Thoracic aorta (tissue), 2 donors: ENCODE data around the gene MTARC1. TPM values are rescaled to one million over a fixed set of nuclear protein-coding genes. Genes with fewer than 3 reads are reported as not detected.
A peak's percentile ranks its signal among the peaks of the same experiment; 100 is the strongest.

Experiments
- ATAC-seq: fragments of 150-250 bp; one replicate; pipeline ENCODE4 v1.8.0; 2017; ENCODE audit warnings: low read depth; ENCODE audit not compliant: insufficient number of reproducible peaks, low FRiP score
- DNase-seq: peaks from one replicate; pipeline ENCODE4 v3.0.0-alpha.2; 2020; ENCODE audit warnings: low spot score
- H3K27ac ChIP-seq, 2 donors: fragments of 200-600 bp; sonication (generic); 1 replicate in 1 of 2; 2 replicates in 1 of 2; pipeline ENCODE4 v1.5.1; 2016; ENCODE audit warnings: mild to moderate bottlenecking in 2 of 2, moderate library complexity in 2 of 2
- H3K27me3 ChIP-seq: fragments of 200-600 bp; sonication (generic); replicated peaks from 2 replicates; pipeline ENCODE4 v1.6.0; 2016; ENCODE audit warnings: mild to moderate bottlenecking; ENCODE audit not compliant: insufficient read depth
- H3K36me3 ChIP-seq: fragments of 200-600 bp; sonication (generic); one replicate; pipeline ENCODE4 v1.5.1; 2016
- H3K4me1 ChIP-seq, 2 donors: fragments of 200-600 bp; sonication (generic); 1 replicate in 1 of 2; 2 replicates in 1 of 2; pipeline versions ENCODE4 v1.5.1 to v1.6.0; 2016; ENCODE audit warnings: low read depth in 2 of 2, mild to moderate bottlenecking in 1 of 2; ENCODE audit not compliant: control insufficient read depth in 1 of 2
- H3K4me3 ChIP-seq: fragments of 200-600 bp; sonication (generic); 2 replicates; pipeline ENCODE4 v1.5.1; 2016; ENCODE audit warnings: mild to moderate bottlenecking
- H3K9me3 ChIP-seq: fragments of 200-600 bp; sonication (generic); 2 replicates; pipeline ENCODE4 v1.5.1; 2016
- total RNA-seq, 2 donors: library from RNA; depleted of rRNA; stranded (reverse); fragments of >200 nt; gene quantifications; one replicate each; pipeline versions ENCODE4 v1.1.0 to v1.2.3, GENCODE V29; 2016
- TF ChIP-seq, protein P1 (sequence below): fragments of 200-600 bp; sonication (generic); IDR thresholded peaks from one replicate; pipeline ENCODE4 v1.5.1; 2019; ENCODE audit warnings: antibody characterized with exemption

MTARC1 gene
- 1 to 10 TPM; 3.6 to 3.7 TPM for total RNA-seq

DNA sequence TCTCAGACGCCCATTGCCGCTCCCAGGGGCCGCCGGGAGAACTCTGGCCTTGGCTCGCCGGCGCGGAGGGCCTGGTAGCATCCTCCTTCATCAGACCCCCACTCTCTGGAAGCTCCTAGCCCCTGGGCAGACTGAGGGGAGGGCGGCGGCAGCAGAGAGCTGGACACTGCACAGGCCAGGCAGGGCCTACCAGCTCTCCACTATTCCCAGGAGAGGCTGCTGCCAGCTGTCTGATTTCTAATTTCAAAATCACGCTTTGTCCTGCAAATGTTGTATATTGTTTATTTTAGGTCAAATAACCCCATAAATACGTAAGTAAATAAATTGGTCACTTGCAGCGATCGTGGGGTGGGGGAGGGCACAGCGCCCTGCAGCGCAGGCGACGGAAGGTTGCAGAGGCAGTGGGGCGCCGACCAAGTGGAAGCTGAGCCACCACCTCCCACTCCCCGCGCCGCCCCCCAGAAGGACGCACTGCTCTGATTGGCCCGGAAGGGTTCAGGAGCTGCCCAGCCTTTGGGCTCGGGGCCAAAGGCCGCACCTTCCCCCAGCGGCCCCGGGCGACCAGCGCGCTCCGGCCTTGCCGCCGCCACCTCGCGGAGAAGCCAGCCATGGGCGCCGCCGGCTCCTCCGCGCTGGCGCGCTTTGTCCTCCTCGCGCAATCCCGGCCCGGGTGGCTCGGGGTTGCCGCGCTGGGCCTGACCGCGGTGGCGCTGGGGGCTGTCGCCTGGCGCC lies at the start of gene MTARC1:
MTARC1 (plus strand) TSS at position 577 of the 732 bp plus-strand sequence; CDS start at position 609, 32 bp downstream.
- Histone ChIP-seq H3K4me1 (peaks cover 5 to 40% of the 10 kb centered on the region in 2 donors), H3K9me3 (no peaks in the 10 kb centered on the region), H3K27ac (peak within 1 kb of the TSS; percentile 67 to 68), H3K4me3 (peak within 1 kb of the TSS; percentile 84), H3K36me3 (peaks cover 3% of the 10 kb centered on the region), H3K27me3 (no peaks in the 10 kb centered on the region)
- DNase-seq = no peak
- peak; percentile 75 for ATAC-seq
- TF ChIP-seq, protein P1, sequence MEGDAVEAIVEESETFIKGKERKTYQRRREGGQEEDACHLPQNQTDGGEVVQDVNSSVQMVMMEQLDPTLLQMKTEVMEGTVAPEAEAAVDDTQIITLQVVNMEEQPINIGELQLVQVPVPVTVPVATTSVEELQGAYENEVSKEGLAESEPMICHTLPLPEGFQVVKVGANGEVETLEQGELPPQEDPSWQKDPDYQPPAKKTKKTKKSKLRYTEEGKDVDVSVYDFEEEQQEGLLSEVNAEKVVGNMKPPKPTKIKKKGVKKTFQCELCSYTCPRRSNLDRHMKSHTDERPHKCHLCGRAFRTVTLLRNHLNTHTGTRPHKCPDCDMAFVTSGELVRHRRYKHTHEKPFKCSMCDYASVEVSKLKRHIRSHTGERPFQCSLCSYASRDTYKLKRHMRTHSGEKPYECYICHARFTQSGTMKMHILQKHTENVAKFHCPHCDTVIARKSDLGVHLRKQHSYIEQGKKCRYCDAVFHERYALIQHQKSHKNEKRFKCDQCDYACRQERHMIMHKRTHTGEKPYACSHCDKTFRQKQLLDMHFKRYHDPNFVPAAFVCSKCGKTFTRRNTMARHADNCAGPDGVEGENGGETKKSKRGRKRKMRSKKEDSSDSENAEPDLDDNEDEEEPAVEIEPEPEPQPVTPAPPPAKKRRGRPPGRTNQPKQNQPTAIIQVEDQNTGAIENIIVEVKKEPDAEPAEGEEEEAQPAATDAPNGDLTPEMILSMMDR = peak; percentile 31

- Histone ChIP-seq H3K36me3 (no peaks in the 10 kb centered on the region), H3K4me3 (no peak overlapping the region), H3K27ac (no peak overlapping the region), H3K4me1 (no peaks in the 10 kb centered on the region), H3K27me3 (no peaks in the 10 kb centered on the region), H3K9me3 (no peaks in the 10 kb centered on the region)
- DNase-seq (no peak), ATAC-seq (no peak)
- TF ChIP-seq, protein P1 = no peak
These were observed 45.4 kb upstream of the MTARC1 start for GRCh38 chr1:220741349-220741748.

DNA sequence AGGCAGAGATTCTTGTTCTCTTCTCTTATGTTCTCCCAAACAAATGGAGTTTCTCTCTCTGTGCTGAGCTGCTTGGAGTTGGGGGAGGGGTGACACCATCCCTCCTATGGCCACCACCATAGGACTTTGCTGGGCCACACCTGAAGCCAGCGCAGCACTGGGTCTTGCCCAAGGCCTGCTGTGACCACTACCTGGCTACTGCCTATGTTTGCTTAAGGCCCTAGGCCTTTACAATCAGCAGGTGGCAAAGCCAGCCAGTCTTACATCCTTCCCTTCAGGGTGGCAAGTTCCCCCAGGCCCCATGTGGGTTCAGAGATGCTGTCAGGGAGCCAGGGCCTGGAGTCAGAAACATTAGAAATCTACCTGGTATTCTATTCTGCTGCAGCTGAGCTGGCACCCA lies 44.9 kb upstream of the MTARC1 start:
- Histone ChIP-seq H3K36me3 (no peaks in the 10 kb centered on the region), H3K4me3 (no peak overlapping the region), H3K27me3 (no peaks in the 10 kb centered on the region), H3K4me1 (peaks cover 0 to 2% of the 10 kb centered on the region in 2 donors), H3K9me3 (no peaks in the 10 kb centered on the region), H3K27ac (no peak overlapping the region)
- ATAC-seq (no peak), DNase-seq (no peak)
- TF ChIP-seq, protein P1 = no peak

- no peak for DNase-seq
- TF ChIP-seq, protein P1 = no peak
These were observed 44.2 kb upstream of the MTARC1 start for GRCh38 chr1:220742520-220742919.

DNA sequence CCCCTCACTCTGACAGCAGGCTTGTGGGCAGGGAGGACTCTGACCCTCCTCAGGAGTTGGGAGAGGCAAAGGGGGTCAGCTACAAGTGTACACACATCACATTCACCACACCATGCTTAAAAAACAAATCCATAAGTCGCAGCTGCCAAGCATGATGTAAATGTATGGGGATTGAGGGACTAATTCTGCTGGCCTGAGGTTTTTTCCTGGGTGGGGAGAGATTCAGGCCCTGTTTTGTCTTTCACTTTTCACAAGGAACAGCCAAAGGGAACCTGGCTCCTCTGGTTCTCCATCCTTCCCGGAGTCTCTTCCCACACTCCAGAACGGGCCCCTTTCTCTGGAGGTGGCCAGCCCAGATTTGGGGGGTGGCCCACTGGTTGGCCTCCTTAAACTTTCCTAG lies 39.9 kb upstream of the MTARC1 start:
- TF ChIP-seq, protein P1 = no peak
- no peaks in the 10 kb centered on the region for H3K27me3 ChIP-seq
- H3K4me1 ChIP-seq = peaks cover 11 to 42% of the 10 kb centered on the region in 2 donors
- H3K4me3 ChIP-seq = no peak overlapping the region
- H3K36me3 ChIP-seq = no peaks in the 10 kb centered on the region
- H3K9me3 ChIP-seq = no peaks in the 10 kb centered on the region
- no peak overlapping the region for H3K27ac ChIP-seq
- no peak for ATAC-seq
- DNase-seq = no peak

More at GRCh38 chr1:220742520-220742919, 44.2 kb upstream of the MTARC1 start:
- Histone ChIP-seq H3K27me3 (no peaks in the 10 kb centered on the region), H3K36me3 (no peaks in the 10 kb centered on the region), H3K9me3 (no peaks in the 10 kb centered on the region), H3K27ac (no peak overlapping the region), H3K4me3 (no peak overlapping the region), H3K4me1 (peaks cover 0 to 9% of the 10 kb centered on the region in 2 donors)
- ATAC-seq = no peak
